HUDEP-2 (cell line): Measurements from ENCODE around the gene GSG1L.

ENCODE experiments used
- DNase-seq, 76 experiments: peaks; one replicate each; lab custom pipeline; 2025; ENCODE audit not compliant: unreplicated experiment in 76 of 76; lab: John Stamatoyannopoulos, UW

The GSG1L gene

GRCh38 chr16:27766236-27766925 is 297.1 kb downstream of the GSG1L start:
- no peak for DNase-seq

- no peak for DNase-seq
These were observed 298.4 kb downstream of the GSG1L start for GRCh38 chr16:27764869-27765675.

- DNase-seq, result no peak
These were observed 299.1 kb downstream of the GSG1L start for GRCh38 chr16:27764427-27764826.

GRCh38 chr16:27762441-27762840 is 301.1 kb downstream of the GSG1L start:
- no peak for DNase-seq

- DNase-seq, result no peak
These were observed 301.7 kb downstream of the GSG1L start for GRCh38 chr16:27761816-27762215.

GRCh38 chr16:27760789-27761176 is 302.7 kb downstream of the GSG1L start:
- no peak for DNase-seq

- DNase-seq, result peak in 4 of 76 experiments; percentile 9 to 26 (median 12)
These were observed 303.3 kb downstream of the GSG1L start for GRCh38 chr16:27759967-27760788.

- no peak for DNase-seq
These were observed 304.1 kb downstream of the GSG1L start for GRCh38 chr16:27759301-27759871.

- no peak for DNase-seq
These were observed 305.0 kb downstream of the GSG1L start for GRCh38 chr16:27758544-27758943.

GRCh38 chr16:27756206-27756970 is 307.1 kb downstream of the GSG1L start:
- DNase-seq, result peak in 51 of 76 experiments; percentile 1 to 62 (median 27)

GRCh38 chr16:27754788-27755690 is 308.5 kb downstream of the GSG1L start:
- DNase-seq, result peak in 2 of 76 experiments; percentile 1 to 5

- no peak for DNase-seq
These were observed 310.0 kb downstream of the GSG1L start for GRCh38 chr16:27753563-27753962.

- DNase-seq, result no peak
These were observed 311.3 kb downstream of the GSG1L start for GRCh38 chr16:27752241-27752640.

- no peak for DNase-seq
These were observed 311.8 kb downstream of the GSG1L start for GRCh38 chr16:27751676-27752075.

- no peak for DNase-seq
These were observed 312.3 kb downstream of the GSG1L start for GRCh38 chr16:27751233-27751632.

GRCh38 chr16:27749946-27750345 is 313.6 kb downstream of the GSG1L start:
- DNase-seq, result no peak

- no peak for DNase-seq
These were observed 314.0 kb downstream of the GSG1L start for GRCh38 chr16:27749547-27749875.

GRCh38 chr16:27748868-27749546 is 314.5 kb downstream of the GSG1L start:
- DNase-seq, result peak in 73 of 76 experiments; percentile 4 to 85 (median 64)

GRCh38 chr16:27747946-27748345 is 315.6 kb downstream of the GSG1L start:
- no peak for DNase-seq
